GM19395 (cell line): ENCODE measurements around the gene TPRA1.
A peak's percentile ranks its signal among the peaks of the same experiment; 100 is the strongest.
"Not testable (repeated sequence)": the region's sequence is repeated elsewhere in the genome, so short reads cannot be mapped to it uniquely, and the experiment has no call there.

ENCODE experiments used
- ATAC-seq: cut with Tn5 transposase; IDR thresholded peaks from one replicate; pipeline ENCODE4 v1.9.1; 2021; ENCODE audit warnings: mild to moderate bottlenecking, moderate library complexity; ENCODE audit not compliant: unreplicated experiment

TPRA1 gene

GRCh38 chr3:127616836-127617605 lies 26.5 kb upstream of the TPRA1 start:
- ATAC-seq, result no peak

- no peak for ATAC-seq
Observed at GRCh38 chr3:127615631-127616305, 25.2 kb upstream of the TPRA1 start.

- no peak for ATAC-seq
Observed at GRCh38 chr3:127614928-127615589, 24.5 kb upstream of the TPRA1 start.

GRCh38 chr3:127613406-127613805 lies 22.9 kb upstream of the TPRA1 start:
- no peak for ATAC-seq

GRCh38 chr3:127612966-127613365 lies 22.4 kb upstream of the TPRA1 start:
- ATAC-seq, result no peak

- no peak for ATAC-seq
Observed at GRCh38 chr3:127611251-127611650, 20.7 kb upstream of the TPRA1 start.

- no peak for ATAC-seq
Observed at GRCh38 chr3:127610105-127610504, 19.6 kb upstream of the TPRA1 start.

- no peak for ATAC-seq
Observed at GRCh38 chr3:127608362-127608718, 17.8 kb upstream of the TPRA1 start.

- ATAC-seq, result no peak
Observed at GRCh38 chr3:127607675-127608361, 17.3 kb upstream of the TPRA1 start.

- no peak for ATAC-seq
Observed at GRCh38 chr3:127606981-127607595, 16.6 kb upstream of the TPRA1 start.

GRCh38 chr3:127606086-127606805 lies 15.7 kb upstream of the TPRA1 start:
- ATAC-seq, result no peak

GRCh38 chr3:127605547-127605946 lies 15.0 kb upstream of the TPRA1 start:
- not testable (repeated sequence) for ATAC-seq

- ATAC-seq, result no peak
Observed at GRCh38 chr3:127604546-127605165, 14.1 kb upstream of the TPRA1 start.

- ATAC-seq, result peak; percentile 49
Observed at GRCh38 chr3:127604035-127604434, 13.5 kb upstream of the TPRA1 start.

GRCh38 chr3:127600749-127601456 lies 10.4 kb upstream of the TPRA1 start:
- ATAC-seq, result no peak

- ATAC-seq, result no peak
Observed at GRCh38 chr3:127598841-127599570, 8.5 kb upstream of the TPRA1 start.

GRCh38 chr3:127597020-127597771 lies 6.7 kb upstream of the TPRA1 start:
- ATAC-seq, result no peak

- no peak for ATAC-seq
Observed at GRCh38 chr3:127595303-127595702, 4.8 kb upstream of the TPRA1 start.
